H1 (cell line): ENCODE data around the gene SESN3. TPM values are rescaled to one million over a fixed set of nuclear protein-coding genes. Genes with fewer than 3 reads are reported as not detected.
"Not testable (repeated sequence)": the region's sequence is repeated elsewhere in the genome, so short reads cannot be mapped to it uniquely, and the experiment has no call there.

Source experiments
- CTCF ChIA-PET: fragments of 300-600 bp; sonication (Branson Sonifier 250); formaldehyde crosslinking; loops from one replicate; lab custom pipeline; 2021; ENCODE audit not compliant: partially characterized antibody; lab: Charles Lee
- POLR2A ChIA-PET: fragments of 300-600 bp; sonication (Branson Sonifier 250); formaldehyde crosslinking; loops from one replicate; lab custom pipeline; 2021; ENCODE audit warnings: inconsistent platforms; ENCODE audit not compliant: partially characterized antibody; lab: Charles Lee
- DNase-seq, 2 experiments: peaks; one replicate each; pipeline versions ENCODE4 v3.0.0 to v3.0.0-alpha.2; 2010 to 2022; ENCODE audit warnings: low spot score in 2 of 2, low read depth in 1 of 2, mixed read lengths in 1 of 2
- FAIRE-seq: peaks from 2 replicates; lab custom pipeline; 2011; peaks lifted over from hg19 to GRCh38; lab: Jason Lieb, UNC
- H2AFZ ChIP-seq: 2 replicates; pipeline ENCODE4 v1.8.1; 2012; ENCODE audit warnings: low read length, inconsistent platforms
- H2AK5ac ChIP-seq: 2 replicates; pipeline ENCODE4 v1.6.1; 2013; ENCODE audit warnings: low read depth, low read length
- H2BK120ac ChIP-seq: replicated peaks from 2 replicates; pipeline ENCODE3; 2013; ENCODE audit warnings: low read depth, low read length, inconsistent platforms
- H2BK12ac ChIP-seq: 2 replicates; pipeline ENCODE4 v1.6.1; 2013; ENCODE audit warnings: low read depth, low read length
- H2BK15ac ChIP-seq: 2 replicates; pipeline ENCODE4 v1.6.1; 2013; ENCODE audit warnings: low read length
- H2BK20ac ChIP-seq: 2 replicates; pipeline ENCODE4 v1.6.1; 2013; ENCODE audit warnings: low read length
- H2BK5ac ChIP-seq: 2 replicates; pipeline ENCODE4 v1.6.1; 2013; ENCODE audit warnings: low read depth, low read length
- H3K14ac ChIP-seq: 2 replicates; pipeline ENCODE4 v1.6.1; 2013; ENCODE audit warnings: inconsistent platforms; ENCODE audit not compliant: insufficient read length
- H3K18ac ChIP-seq: 2 replicates; pipeline ENCODE4 v1.6.1; 2013; ENCODE audit warnings: low read length; ENCODE audit errors: extremely low read depth
- H3K23ac ChIP-seq: 2 replicates; pipeline ENCODE4 v1.6.1; 2013; ENCODE audit warnings: inconsistent platforms; ENCODE audit not compliant: insufficient read length
- H3K23me2 ChIP-seq: 2 replicates; pipeline ENCODE4 v1.6.1; 2013; ENCODE audit warnings: low read depth, low read length
- H3K27ac ChIP-seq: 2 replicates; pipeline ENCODE4 v1.6.1; 2011; ENCODE audit warnings: low read depth, low read length, inconsistent platforms
- H3K27me3 ChIP-seq, 4 experiments: replicated peaks in 1 of 4; 1 replicate in 1 of 4; 2 replicates in 3 of 4; pipeline versions ENCODE4 v1.6.1 to v1.8.1; 2011 to 2013; ENCODE audit warnings: low read length in 3 of 4, mild to moderate bottlenecking in 3 of 4, inconsistent platforms in 2 of 4, mixed read lengths in 2 of 4, moderate library complexity in 1 of 4; ENCODE audit not compliant: control insufficient read depth in 3 of 4, insufficient read depth in 3 of 4; ENCODE audit errors: extremely low read depth in 1 of 4
- H3K36me3 ChIP-seq, 4 experiments: 2 replicates each; pipeline versions ENCODE4 v1.6.1 to v1.8.1; 2011 to 2013; ENCODE audit warnings: mild to moderate bottlenecking in 4 of 4, low read length in 3 of 4, moderate library complexity in 2 of 4, control low read depth in 1 of 4, inconsistent platforms in 1 of 4; ENCODE audit not compliant: insufficient read depth in 4 of 4, control insufficient read depth in 2 of 4
- H3K4ac ChIP-seq: replicated peaks from 2 replicates; pipeline ENCODE3; 2013; ENCODE audit warnings: low read length, low read depth, mixed read lengths, inconsistent platforms; ENCODE audit not compliant: insufficient read length
- H3K4me1 ChIP-seq, 4 experiments: replicated peaks in 1 of 4; 1 replicate in 1 of 4; 2 replicates in 3 of 4; pipeline versions ENCODE4 v1.6.1 to v1.8.1; 2011 to 2013; ENCODE audit warnings: low read length in 3 of 4, inconsistent platforms in 2 of 4, mixed read lengths in 1 of 4; ENCODE audit not compliant: insufficient read depth in 4 of 4, control insufficient read depth in 3 of 4
- H3K4me2 ChIP-seq, 2 experiments: 2 replicates each; pipeline versions ENCODE4 v1.6.1 to v1.8.1; 2011 to 2013; ENCODE audit warnings: low read depth in 2 of 2, low read length in 2 of 2, control low read depth in 1 of 2, inconsistent platforms in 1 of 2, mild to moderate bottlenecking in 1 of 2; ENCODE audit not compliant: insufficient read depth in 1 of 2
- H3K4me3 ChIP-seq, 4 experiments: fragments of 200-600, 300-600 bp in 1 of 4; sonication (generic), shearing (Covaris generic), sonication (Bioruptor Twin) in 1 of 4; 2 replicates each; pipeline versions ENCODE4 v1.5.1 to v1.8.1; 2011 to 2016; ENCODE audit warnings: low read length in 4 of 4, low read depth in 3 of 4, control low read depth in 2 of 4, inconsistent platforms in 2 of 4, mild to moderate bottlenecking in 2 of 4, mixed read lengths in 1 of 4, moderate library complexity in 1 of 4; ENCODE audit not compliant: insufficient read depth in 2 of 4; ENCODE audit errors: extremely low read depth in 1 of 4
- H3K56ac ChIP-seq: replicated peaks from 2 replicates; pipeline ENCODE3; 2013; ENCODE audit warnings: low read depth, mild to moderate bottlenecking, mixed read lengths, low read length, inconsistent platforms; ENCODE audit not compliant: insufficient read length
- H3K79me1 ChIP-seq: 2 replicates; pipeline ENCODE4 v1.6.1; 2013; ENCODE audit warnings: low read depth, low read length, control low read depth
- H3K79me2 ChIP-seq, 2 experiments: 2 replicates each; pipeline versions ENCODE4 v1.6.1 to v1.8.1; 2012 to 2013; ENCODE audit warnings: low read length in 2 of 2, mild to moderate bottlenecking in 2 of 2, inconsistent platforms in 1 of 2; ENCODE audit not compliant: insufficient read depth in 2 of 2, control insufficient read depth in 1 of 2
- H3K9ac ChIP-seq, 4 experiments: replicated peaks in 1 of 4; 1 replicate in 1 of 4; 2 replicates in 3 of 4; pipeline versions ENCODE4 v1.6.1 to v1.8.1; 2011 to 2013; ENCODE audit warnings: low read depth in 3 of 4, low read length in 3 of 4, control low read depth in 2 of 4, mild to moderate bottlenecking in 2 of 4, moderate library complexity in 2 of 4, inconsistent platforms in 1 of 4; ENCODE audit errors: extremely low read depth in 1 of 4
- H3K9me3 ChIP-seq, 2 experiments: 2 replicates each; pipeline versions ENCODE4 v1.6.1 to v1.8.1; 2012 to 2013; ENCODE audit warnings: mild to moderate bottlenecking in 2 of 2, moderate library complexity in 2 of 2, control low read depth in 1 of 2, inconsistent platforms in 1 of 2, low read depth in 1 of 2, low read length in 1 of 2, mixed read lengths in 1 of 2; ENCODE audit not compliant: insufficient read depth in 2 of 2
- H4K20me1 ChIP-seq, 2 experiments: replicated peaks in 1 of 2; 2 replicates each; pipeline versions ENCODE3 to v1.8.1; 2011 to 2013; ENCODE audit warnings: inconsistent platforms in 2 of 2, low read length in 2 of 2, mild to moderate bottlenecking in 1 of 2; ENCODE audit not compliant: insufficient read depth in 2 of 2, control insufficient read depth in 1 of 2
- H4K5ac ChIP-seq: 2 replicates; pipeline ENCODE4 v1.6.1; 2013; ENCODE audit warnings: low read length, low read depth, mixed read lengths, inconsistent platforms; ENCODE audit not compliant: insufficient read length
- H4K8ac ChIP-seq: 2 replicates; pipeline ENCODE4 v1.8.0; 2013; ENCODE audit warnings: mild to moderate bottlenecking, moderate library complexity, low read length, inconsistent platforms; ENCODE audit not compliant: insufficient read depth; ENCODE audit errors: extremely low read depth
- H4K91ac ChIP-seq: replicated peaks from 2 replicates; pipeline ENCODE3; 2013; ENCODE audit warnings: low read length, mixed read lengths, inconsistent platforms; ENCODE audit not compliant: insufficient read length
- CBX5 ChIP-seq: fragments of 300-800, 300-1000 bp; sonication (generic); IDR thresholded peaks from 2 replicates; pipeline ENCODE4 v1.7.1; 2016; ENCODE audit warnings: antibody characterized with exemption, low read length, low read depth
- CHD1 ChIP-seq: IDR thresholded peaks from 2 replicates; pipeline ENCODE4 v1.6.1; 2012; ENCODE audit warnings: low read depth, low read length, improper control_type of control experiment
- CREB1 ChIP-seq: IDR thresholded peaks from 2 replicates; pipeline ENCODE4 v1.6.1; 2012; ENCODE audit warnings: inconsistent platforms
- EP300 ChIP-seq, 2 experiments: IDR thresholded peaks; 1 replicate in 1 of 2; 2 replicates in 1 of 2; pipeline ENCODE4 v1.6.1; 2011 to 2012; ENCODE audit warnings: low read depth in 2 of 2, low read length in 2 of 2, mild to moderate bottlenecking in 2 of 2, borderline replicate concordance in 1 of 2, inconsistent platforms in 1 of 2, moderate library complexity in 1 of 2
- WGBS, 2 experiments: shearing (Covaris generic) in 1 of 2; methylation state at CpG; one replicate each; pipeline versions ENCODE4 v1.1.6 to v1.1.7; 2013 to 2015; ENCODE audit warnings: low lambda C conversion rate in 2 of 2, mixed read lengths in 2 of 2, inconsistent platforms in 1 of 2, low coverage in 1 of 2, missing lambda C conversion rate in 1 of 2; ENCODE audit not compliant: insufficient replicate concordance in 2 of 2, insufficient coverage in 1 of 2, insufficient read length in 1 of 2; ENCODE audit errors: extremely low coverage in 1 of 2, missing lambda C conversion rate in 1 of 2; 5-methylcytosine and 5-hydroxymethylcytosine counted together
- polyA plus RNA-seq, 7 experiments: library from polyadenylated mRNA; depleted of rRNA in 3 of 7; stranded (reverse) in 5 of 7; unstranded in 2 of 7; fragments of >200 nt in 5 of 7; fragments of 200-250 nt in 2 of 7; gene quantifications; 1 replicate in 5 of 7; 2 replicates in 1 of 7; 4 replicates in 1 of 7; pipeline versions ENCODE4 v1.2.1 to v1.2.3, GENCODE V29; 2011 to 2013; ENCODE audit warnings: missing spikeins in 2 of 7, mixed read lengths in 2 of 7
- total RNA-seq: library from RNA; stranded (reverse); fragmentation: NEBNext Ultra II Directional; extraction: Animal tissue kit (Norgen Biotek cat#: 25700); gene quantifications from 2 replicates; pipeline ENCODE4 v1.2.1, GENCODE V29; 2021
- TF ChIP-seq, protein P1 (sequence below), 3 experiments: IDR thresholded peaks; 1 replicate in 2 of 3; 2 replicates in 1 of 3; pipeline versions ENCODE4 v1.5.1 to v1.6.1; 2011; ENCODE audit warnings: low read length in 3 of 3, mild to moderate bottlenecking in 3 of 3, inconsistent platforms in 2 of 3, low read depth in 1 of 3, moderate library complexity in 1 of 3; ENCODE audit not compliant: insufficient read depth in 1 of 3; ENCODE audit errors: control extremely low read depth in 1 of 3
- TF ChIP-seq, protein P2 (sequence below): IDR thresholded peaks from 2 replicates; pipeline ENCODE4 v1.6.1; 2012; ENCODE audit warnings: inconsistent platforms

SESN3 gene
- total and polyA plus RNA-seq, 2 of the 8 experiments (the other 6 are each of a cell fraction or from before 2014, with no cell fraction given) = 10.2 to 31.1 TPM

DNA sequence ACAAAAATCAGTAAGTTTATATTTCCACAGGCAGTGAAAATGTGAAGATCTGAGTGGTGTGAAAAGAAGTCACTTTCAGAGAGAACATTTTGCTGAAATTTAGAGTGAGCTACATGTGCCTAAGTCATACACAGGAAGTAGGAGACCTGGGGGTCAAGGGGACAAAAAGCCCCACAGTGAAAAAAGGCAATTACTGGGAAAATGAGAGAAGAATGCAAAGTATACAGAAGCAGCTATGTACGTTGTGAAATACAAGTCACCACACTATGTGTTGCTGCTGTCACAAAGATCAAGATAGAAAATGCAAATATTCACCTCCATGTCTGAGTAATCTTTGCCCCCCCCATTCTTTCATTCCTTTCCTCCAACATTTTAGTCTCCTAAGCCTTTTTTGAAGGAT is 21.6 kb upstream of the SESN3 start (continued):
- TF ChIP-seq, protein P1, sequence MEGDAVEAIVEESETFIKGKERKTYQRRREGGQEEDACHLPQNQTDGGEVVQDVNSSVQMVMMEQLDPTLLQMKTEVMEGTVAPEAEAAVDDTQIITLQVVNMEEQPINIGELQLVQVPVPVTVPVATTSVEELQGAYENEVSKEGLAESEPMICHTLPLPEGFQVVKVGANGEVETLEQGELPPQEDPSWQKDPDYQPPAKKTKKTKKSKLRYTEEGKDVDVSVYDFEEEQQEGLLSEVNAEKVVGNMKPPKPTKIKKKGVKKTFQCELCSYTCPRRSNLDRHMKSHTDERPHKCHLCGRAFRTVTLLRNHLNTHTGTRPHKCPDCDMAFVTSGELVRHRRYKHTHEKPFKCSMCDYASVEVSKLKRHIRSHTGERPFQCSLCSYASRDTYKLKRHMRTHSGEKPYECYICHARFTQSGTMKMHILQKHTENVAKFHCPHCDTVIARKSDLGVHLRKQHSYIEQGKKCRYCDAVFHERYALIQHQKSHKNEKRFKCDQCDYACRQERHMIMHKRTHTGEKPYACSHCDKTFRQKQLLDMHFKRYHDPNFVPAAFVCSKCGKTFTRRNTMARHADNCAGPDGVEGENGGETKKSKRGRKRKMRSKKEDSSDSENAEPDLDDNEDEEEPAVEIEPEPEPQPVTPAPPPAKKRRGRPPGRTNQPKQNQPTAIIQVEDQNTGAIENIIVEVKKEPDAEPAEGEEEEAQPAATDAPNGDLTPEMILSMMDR (IDR thresholded peaks at IDR 0.05; ENCODE audit: control extremely low read depth in 1 of 3, insufficient read depth in 1 of 3, low read depth in 1 of 3, low read length in 3 of 3) = no peak
- TF ChIP-seq, protein P2, sequence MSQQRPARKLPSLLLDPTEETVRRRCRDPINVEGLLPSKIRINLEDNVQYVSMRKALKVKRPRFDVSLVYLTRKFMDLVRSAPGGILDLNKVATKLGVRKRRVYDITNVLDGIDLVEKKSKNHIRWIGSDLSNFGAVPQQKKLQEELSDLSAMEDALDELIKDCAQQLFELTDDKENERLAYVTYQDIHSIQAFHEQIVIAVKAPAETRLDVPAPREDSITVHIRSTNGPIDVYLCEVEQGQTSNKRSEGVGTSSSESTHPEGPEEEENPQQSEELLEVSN = no peak
- TF ChIP-seq EP300 (IDR thresholded peaks at IDR 0.05; ENCODE audit: borderline replicate concordance in 1 of 2, low read depth in 2 of 2, low read length in 2 of 2) (no peak), CHD1 (no peak), CREB1 (no peak), CBX5 (no peak)

- H3K27me3 ChIP-seq, H3K9me3 ChIP-seq, H3K23me2 ChIP-seq: not testable (repeated sequence)
Measured at GRCh38 chr11:95251896-95252295, 20.9 kb upstream of the SESN3 start.

More at GRCh38 chr11:95251896-95252295, 20.9 kb upstream of the SESN3 start:
- H3K79me1 ChIP-seq, H2BK12ac ChIP-seq, H3K9ac ChIP-seq, H2AFZ ChIP-seq, H2BK20ac ChIP-seq, H4K20me1 ChIP-seq, H3K4ac ChIP-seq, H3K23ac ChIP-seq, H2BK15ac ChIP-seq, H3K36me3 ChIP-seq, H3K18ac ChIP-seq, DNase-seq, H3K56ac ChIP-seq, H3K79me2 ChIP-seq, H2BK120ac ChIP-seq, H2BK5ac ChIP-seq, H4K8ac ChIP-seq, POLR2A ChIA-PET, H2AK5ac ChIP-seq, H3K27ac ChIP-seq, H3K14ac ChIP-seq, H4K5ac ChIP-seq, H3K4me2 ChIP-seq, H4K91ac ChIP-seq, H3K4me3 ChIP-seq, FAIRE-seq: not testable (repeated sequence)
- H3K4me1 ChIP-seq = peaks cover 17 to 40% (median 29%) of the 10 kb centered on the region in 4 experiments; a peak in 6 of 7 replicates
- WGBS, 2 experiments = 86% methylated on average over 6 of the region's 6 CpGs; no CpG with 5 or more reads in 1 of the 2 experiments
- CTCF ChIA-PET = interaction anchor here (0.7 to 1.7 kb wide), 2 partner anchors 43 to 100 kb away, joined by 3 read pairs; no protein-coding TSS in a partner anchor
